ENCODE results near the gene SNRNP25.

- no peak for TF ChIP-seq POLR2A (IDR thresholded peaks at IDR 0.05)
- TF ChIP-seq CTCF (IDR thresholded peaks at IDR 0.05): no peak
These were observed 17.2 kb upstream of the SNRNP25 start for GRCh38 chr16:36336-36984.
